ENCODE data around the gene INSR.

GRCh38 chr19:7197760-7198696, 96.2 kb downstream of the INSR start:
- TF ChIP-seq ZNF639 (tag by site-specific recombination; IDR thresholded peaks at IDR 0.05) = peak; percentile 80; the same call in 1 of the 2 replicates
- TF ChIP-seq, protein P1, sequence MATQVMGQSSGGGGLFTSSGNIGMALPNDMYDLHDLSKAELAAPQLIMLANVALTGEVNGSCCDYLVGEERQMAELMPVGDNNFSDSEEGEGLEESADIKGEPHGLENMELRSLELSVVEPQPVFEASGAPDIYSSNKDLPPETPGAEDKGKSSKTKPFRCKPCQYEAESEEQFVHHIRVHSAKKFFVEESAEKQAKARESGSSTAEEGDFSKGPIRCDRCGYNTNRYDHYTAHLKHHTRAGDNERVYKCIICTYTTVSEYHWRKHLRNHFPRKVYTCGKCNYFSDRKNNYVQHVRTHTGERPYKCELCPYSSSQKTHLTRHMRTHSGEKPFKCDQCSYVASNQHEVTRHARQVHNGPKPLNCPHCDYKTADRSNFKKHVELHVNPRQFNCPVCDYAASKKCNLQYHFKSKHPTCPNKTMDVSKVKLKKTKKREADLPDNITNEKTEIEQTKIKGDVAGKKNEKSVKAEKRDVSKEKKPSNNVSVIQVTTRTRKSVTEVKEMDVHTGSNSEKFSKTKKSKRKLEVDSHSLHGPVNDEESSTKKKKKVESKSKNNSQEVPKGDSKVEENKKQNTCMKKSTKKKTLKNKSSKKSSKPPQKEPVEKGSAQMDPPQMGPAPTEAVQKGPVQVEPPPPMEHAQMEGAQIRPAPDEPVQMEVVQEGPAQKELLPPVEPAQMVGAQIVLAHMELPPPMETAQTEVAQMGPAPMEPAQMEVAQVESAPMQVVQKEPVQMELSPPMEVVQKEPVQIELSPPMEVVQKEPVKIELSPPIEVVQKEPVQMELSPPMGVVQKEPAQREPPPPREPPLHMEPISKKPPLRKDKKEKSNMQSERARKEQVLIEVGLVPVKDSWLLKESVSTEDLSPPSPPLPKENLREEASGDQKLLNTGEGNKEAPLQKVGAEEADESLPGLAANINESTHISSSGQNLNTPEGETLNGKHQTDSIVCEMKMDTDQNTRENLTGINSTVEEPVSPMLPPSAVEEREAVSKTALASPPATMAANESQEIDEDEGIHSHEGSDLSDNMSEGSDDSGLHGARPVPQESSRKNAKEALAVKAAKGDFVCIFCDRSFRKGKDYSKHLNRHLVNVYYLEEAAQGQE (tag by site-specific recombination; IDR thresholded peaks at IDR 0.05) = no peak
- TF ChIP-seq ZNF791 (tag by site-specific recombination; IDR thresholded peaks at IDR 0.05) = no peak
- no peak for TF ChIP-seq TRIM28 (IDR thresholded peaks at IDR 0.05; ENCODE audit: borderline replicate concordance, low read length)
- no peak; the same call in 1 of the 2 replicates for TF ChIP-seq YY1 (tag by site-specific recombination; IDR thresholded peaks at IDR 0.05)
- TF ChIP-seq CTCF (tag by site-specific recombination; IDR thresholded peaks at IDR 0.05) = peak; percentile 53
- TF ChIP-seq, protein P2, sequence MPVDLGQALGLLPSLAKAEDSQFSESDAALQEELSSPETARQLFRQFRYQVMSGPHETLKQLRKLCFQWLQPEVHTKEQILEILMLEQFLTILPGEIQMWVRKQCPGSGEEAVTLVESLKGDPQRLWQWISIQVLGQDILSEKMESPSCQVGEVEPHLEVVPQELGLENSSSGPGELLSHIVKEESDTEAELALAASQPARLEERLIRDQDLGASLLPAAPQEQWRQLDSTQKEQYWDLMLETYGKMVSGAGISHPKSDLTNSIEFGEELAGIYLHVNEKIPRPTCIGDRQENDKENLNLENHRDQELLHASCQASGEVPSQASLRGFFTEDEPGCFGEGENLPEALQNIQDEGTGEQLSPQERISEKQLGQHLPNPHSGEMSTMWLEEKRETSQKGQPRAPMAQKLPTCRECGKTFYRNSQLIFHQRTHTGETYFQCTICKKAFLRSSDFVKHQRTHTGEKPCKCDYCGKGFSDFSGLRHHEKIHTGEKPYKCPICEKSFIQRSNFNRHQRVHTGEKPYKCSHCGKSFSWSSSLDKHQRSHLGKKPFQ (tag by site-specific recombination; IDR thresholded peaks at IDR 0.05) = peak; percentile 87
- no peak for TF ChIP-seq ZNF701 (tag by site-specific recombination; IDR thresholded peaks at IDR 0.05)
- 0 out of 2 replicates have a peak, but pooled peaks have one; percentile 45 for TF ChIP-seq BCL11A (tag by site-specific recombination; IDR thresholded peaks at IDR 0.05; ENCODE audit: low read depth)
- no peak for TF ChIP-seq ZNF274 (IDR thresholded peaks at IDR 0.05; ENCODE audit: low read length)
- no peak for TF ChIP-seq ZNF274 (tag by site-specific recombination; IDR thresholded peaks at IDR 0.05; ENCODE audit: borderline replicate concordance)
- TF ChIP-seq, protein P3, sequence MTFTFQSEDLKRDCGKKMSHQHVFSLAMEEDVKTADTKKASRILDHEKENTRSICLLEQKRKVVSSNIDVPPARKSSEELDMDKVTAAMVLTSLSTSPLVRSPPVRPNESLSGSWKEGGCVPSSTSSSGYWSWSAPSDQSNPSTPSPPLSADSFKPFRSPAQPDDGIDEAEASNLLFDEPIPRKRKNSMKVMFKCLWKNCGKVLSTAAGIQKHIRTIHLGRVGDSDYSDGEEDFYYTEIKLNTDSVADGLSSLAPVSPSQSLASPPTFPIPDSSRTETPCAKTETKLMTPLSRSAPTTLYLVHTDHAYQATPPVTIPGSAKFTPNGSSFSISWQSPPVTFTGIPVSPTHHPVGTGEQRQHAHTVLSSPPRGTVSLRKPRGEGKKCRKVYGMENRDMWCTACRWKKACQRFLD (tag by site-specific recombination; IDR thresholded peaks at IDR 0.05) = no peak
